22Rv1 (cell line): Measurements from ENCODE around the gene HMG20B.

Source experiments
- H3K27ac ChIP-seq: fragments of 450-650 bp; 2 replicates; pipeline ENCODE4 v1.5.1; 2017
- CTCF ChIP-seq: fragments of 450-650 bp; IDR thresholded peaks from 2 replicates; pipeline ENCODE4 v1.5.1; 2017; ENCODE audit warnings: mild to moderate bottlenecking
- ZFX ChIP-seq: fragments of 450-650 bp; IDR thresholded peaks from 2 replicates; pipeline ENCODE4 v1.6.1; 2017; ENCODE audit warnings: antibody characterized with exemption, borderline replicate concordance

Gene HMG20B

GRCh38 chr19:3572855-3573161, at the start of gene HMG20B:
HMG20B (plus strand) TSS chr19:3572944; CDS start chr19:3573310, 366 bp downstream.
- TF ChIP-seq ZFX: no peak
- TF ChIP-seq CTCF: no peak
- peak within 1 kb of the TSS; percentile 98 for H3K27ac ChIP-seq

- H3K27ac ChIP-seq: no peak overlapping the region
- TF ChIP-seq CTCF (no peak), ZFX (no peak)
Observed at GRCh38 chr19:3523361-3524077, 49.2 kb upstream of the HMG20B start.

GRCh38 chr19:3524078-3524842, 48.5 kb upstream of the HMG20B start:
- TF ChIP-seq ZFX: no peak
- TF ChIP-seq CTCF: no peak
- H3K27ac ChIP-seq: no peak overlapping the region

- no peak overlapping the region for H3K27ac ChIP-seq
Observed at GRCh38 chr19:3524904-3525451, 47.8 kb upstream of the HMG20B start.

GRCh38 chr19:3526507-3527237, 46.1 kb upstream of the HMG20B start:
- TF ChIP-seq CTCF: peak; percentile 58
- TF ChIP-seq ZFX: no peak
- H3K27ac ChIP-seq: no peak overlapping the region

More at GRCh38 chr19:3524904-3525451, 47.8 kb upstream of the HMG20B start:
- TF ChIP-seq ZFX (no peak), CTCF (no peak)

GRCh38 chr19:3527238-3527910, 45.4 kb upstream of the HMG20B start:
- TF ChIP-seq CTCF (no peak), ZFX (no peak)

More at GRCh38 chr19:3527238-3527910, 45.4 kb upstream of the HMG20B start:
- H3K27ac ChIP-seq: no peak overlapping the region
